SU-DHL-6 (cell line): ENCODE results near the gene TREX2.

Experiments
- H2AFZ ChIP-seq: fragments of 200-600 bp; sonication (generic); 2 replicates; pipeline ENCODE4 v1.6.1; 2014; ENCODE audit warnings: low read depth, mild to moderate bottlenecking, moderate library complexity, mixed read lengths, antibody characterized with exemption, low read length; ENCODE audit not compliant: severe bottlenecking
- H3F3A ChIP-seq: fragments of 200-600 bp; shearing (Covaris generic); 2 replicates; pipeline ENCODE4 v1.6.0; 2016; ENCODE audit warnings: antibody characterized with exemption, mild to moderate bottlenecking; ENCODE audit not compliant: insufficient read depth
- H3K27ac ChIP-seq: fragments of 200-600 bp; sonication (generic); 2 replicates; pipeline ENCODE4 v1.5.1; 2016; ENCODE audit warnings: low read depth, mild to moderate bottlenecking, low read length, moderate library complexity, mixed read lengths
- H3K27me3 ChIP-seq: fragments of 200-600 bp; sonication (generic), shearing (Covaris generic); 2 replicates; pipeline ENCODE4 v1.6.0; 2014; ENCODE audit warnings: mild to moderate bottlenecking, low read length
- H3K36me3 ChIP-seq: fragments of 200-600 bp; sonication (generic); 2 replicates; pipeline ENCODE4 v1.6.1; 2014; ENCODE audit warnings: mild to moderate bottlenecking, low read length, mixed read lengths
- H3K4me2 ChIP-seq: fragments of 300-600, 200-600 bp; shearing (Covaris generic), sonication (generic); 2 replicates; pipeline ENCODE4 v1.6.0; 2014; ENCODE audit warnings: low read length, low read depth, mild to moderate bottlenecking; ENCODE audit not compliant: poor library complexity, severe bottlenecking
- H3K4me3 ChIP-seq: fragments of 200-600 bp; sonication (generic); 2 replicates; pipeline ENCODE4 v1.5.1; 2014; ENCODE audit warnings: antibody characterized with exemption, low read length, mild to moderate bottlenecking, mixed read lengths; ENCODE audit not compliant: insufficient read depth, poor library complexity, severe bottlenecking
- H3K79me2 ChIP-seq: fragments of 200-600 bp; sonication (generic); 2 replicates; pipeline ENCODE4 v1.6.1; 2014; ENCODE audit warnings: mild to moderate bottlenecking, low read length, moderate library complexity; ENCODE audit not compliant: insufficient read depth
- H3K9ac ChIP-seq: fragments of 200-600 bp; sonication (generic); 2 replicates; pipeline ENCODE4 v1.7.0; 2014; ENCODE audit warnings: mild to moderate bottlenecking, low read length
- H3K9me2 ChIP-seq: fragments of 200-600 bp; sonication (generic); replicated peaks from 2 replicates; pipeline ENCODE4 v1.6.1; 2014; ENCODE audit warnings: low read length; ENCODE audit not compliant: insufficient read depth
- H3K9me3 ChIP-seq: fragments of 200-600 bp; sonication (generic); 2 replicates; pipeline ENCODE4 v1.6.1; 2014; ENCODE audit warnings: low read length, mixed read lengths; ENCODE audit not compliant: insufficient read depth
- H4K20me1 ChIP-seq: fragments of 200-600 bp; sonication (generic); 2 replicates; pipeline ENCODE4 v1.6.1; 2014; ENCODE audit warnings: low read depth, mild to moderate bottlenecking, antibody characterized with exemption, low read length, moderate library complexity, mixed read lengths
- CTCF ChIP-seq: fragments of 200-600 bp; sonication (generic); IDR thresholded peaks from one replicate; pipeline ENCODE4 v1.5.1; 2017; ENCODE audit warnings: antibody characterized with exemption, mild to moderate bottlenecking, low read length, moderate library complexity; ENCODE audit not compliant: insufficient read depth, poor library complexity, severe bottlenecking
- EZH2phosphoT487 ChIP-seq: fragments of 200-600 bp; sonication (generic), shearing (Covaris generic); conservative IDR thresholded peaks from 2 replicates; pipeline ENCODE4 v1.6.1; 2018; ENCODE audit warnings: mild to moderate bottlenecking, antibody characterized with exemption, low read length, moderate library complexity, mixed read lengths

The TREX2 gene

GRCh38 chrX:153443476-153444332 is 2.2 kb downstream of the TREX2 start:
- Histone ChIP-seq H4K20me1 (no peaks in the 10 kb centered on the region), H3K9me2 (no peaks in the 10 kb centered on the region), H3K27ac (no peak overlapping the region), H3K9ac (no peak overlapping the region), H2AFZ (no peak overlapping the region), H3K9me3 (no peaks in the 10 kb centered on the region), H3K4me2 (no peak overlapping the region), H3K36me3 (no peaks in the 10 kb centered on the region), H3K27me3 (no peaks in the 10 kb centered on the region), H3K79me2 (no peaks in the 10 kb centered on the region), H3F3A (no peaks in the 10 kb centered on the region), H3K4me3 (no peak overlapping the region)
- TF ChIP-seq EZH2phosphoT487 (no peak), CTCF (no peak)

- no peak overlapping the region for H3K4me2 ChIP-seq
- H3K9ac ChIP-seq = no peak overlapping the region
- H3F3A ChIP-seq = no peaks in the 10 kb centered on the region
- H3K4me3 ChIP-seq = no peak overlapping the region
- H3K27ac ChIP-seq = no peak overlapping the region
- no peaks in the 10 kb centered on the region for H3K27me3 ChIP-seq
- H4K20me1 ChIP-seq = no peaks in the 10 kb centered on the region
- H2AFZ ChIP-seq = no peak overlapping the region
- no peak for TF ChIP-seq CTCF
- TF ChIP-seq EZH2phosphoT487 = no peak
- no peaks in the 10 kb centered on the region for H3K79me2 ChIP-seq
- no peaks in the 10 kb centered on the region for H3K9me3 ChIP-seq
- no peaks in the 10 kb centered on the region for H3K36me3 ChIP-seq
- no peaks in the 10 kb centered on the region for H3K9me2 ChIP-seq
Measured at GRCh38 chrX:153442463-153442862, 3.4 kb downstream of the TREX2 start.

- Histone ChIP-seq H3K79me2 (no peaks in the 10 kb centered on the region), H3K9me3 (no peaks in the 10 kb centered on the region), H3K27me3 (no peaks in the 10 kb centered on the region), H3K4me2 (no peak overlapping the region), H3K9me2 (no peaks in the 10 kb centered on the region), H3K27ac (no peak overlapping the region), H2AFZ (no peak overlapping the region), H4K20me1 (no peaks in the 10 kb centered on the region), H3K9ac (no peak overlapping the region), H3K36me3 (no peaks in the 10 kb centered on the region), H3F3A (no peaks in the 10 kb centered on the region), H3K4me3 (no peak overlapping the region)
- TF ChIP-seq CTCF (no peak), EZH2phosphoT487 (no peak)
Measured at GRCh38 chrX:153441981-153442380, 3.9 kb downstream of the TREX2 start.
